SK-N-SH (cell line): ENCODE measurements around the gene RAPGEF1. TPM values are rescaled to one million over a fixed set of nuclear protein-coding genes. Genes with fewer than 3 reads are reported as not detected.

Source experiments
- CTCF ChIA-PET: fragments of 300-600, 350-600 bp; formaldehyde crosslinking; extraction: SDS; loops from one replicate; lab custom pipeline; 2021; lab: Yijun Ruan, JAX
- POLR2A ChIA-PET: fragments of 350-600 bp; sonication (Branson Sonifier 250); formaldehyde crosslinking; extraction: SDS; loops from one replicate; lab custom pipeline; 2020; ENCODE audit warnings: antibody characterized with exemption, inconsistent platforms; lab: Yijun Ruan, JAX
- DNase-seq: peaks from one replicate; pipeline ENCODE4 v3.0.0; 2012
- H2AFZ ChIP-seq: fragments of 200-600 bp; sonication (generic); 2 replicates; pipeline ENCODE4 v1.8.1; 2016; ENCODE audit warnings: antibody characterized with exemption, mild to moderate bottlenecking, low read depth
- H3F3A ChIP-seq: fragments of 200-600 bp; sonication (generic); replicated peaks from 2 replicates; pipeline ENCODE3; 2016; ENCODE audit warnings: antibody characterized with exemption, mild to moderate bottlenecking; ENCODE audit not compliant: insufficient read depth
- H3K27ac ChIP-seq, 2 experiments: fragments of 200-500 bp in 1 of 2; fragments of 200-600 bp in 1 of 2; sonication (Bioruptor generic) in 1 of 2; sonication (generic), shearing (Covaris generic) in 1 of 2; 2 replicates each; pipeline versions ENCODE4 v1.5.1 to v1.6.1; 2014 to 2016; ENCODE audit warnings: low read depth in 2 of 2, inconsistent platforms in 1 of 2, low read length in 1 of 2, mild to moderate bottlenecking in 1 of 2, mixed read lengths in 1 of 2
- H3K27me3 ChIP-seq: fragments of 200-600 bp; sonication (generic), shearing (Covaris generic); 2 replicates; pipeline ENCODE4 v1.6.1; 2016; ENCODE audit warnings: mixed run types; ENCODE audit not compliant: insufficient read depth
- H3K36me3 ChIP-seq, 2 experiments: fragments of 200-500 bp in 1 of 2; fragments of 200-600 bp in 1 of 2; sonication (Bioruptor generic) in 1 of 2; sonication (generic) in 1 of 2; replicated peaks in 1 of 2; 2 replicates each; pipeline versions ENCODE3 to v1.5.1; 2014 to 2016; ENCODE audit warnings: low read length in 1 of 2, mild to moderate bottlenecking in 1 of 2; ENCODE audit not compliant: insufficient read depth in 2 of 2, control insufficient read depth in 1 of 2
- H3K4me1 ChIP-seq, 2 experiments: fragments of 200-500 bp in 1 of 2; fragments of 200-600 bp in 1 of 2; sonication (Bioruptor generic) in 1 of 2; sonication (generic), shearing (Covaris generic) in 1 of 2; 2 replicates each; pipeline versions ENCODE4 v1.5.1 to v1.6.1; 2014 to 2016; ENCODE audit warnings: low read depth in 1 of 2, low read length in 1 of 2, mixed run types in 1 of 2; ENCODE audit not compliant: insufficient read depth in 2 of 2, control insufficient read depth in 1 of 2
- H3K4me2 ChIP-seq: fragments of 200-600 bp; sonication (generic), shearing (Covaris generic); 2 replicates; pipeline ENCODE4 v1.6.1; 2017; ENCODE audit warnings: mixed run types
- H3K4me3 ChIP-seq, 2 experiments: fragments of 200-500 bp in 1 of 2; fragments of 200-600 bp in 1 of 2; sonication (Bioruptor generic) in 1 of 2; sonication (generic), shearing (Covaris generic) in 1 of 2; 2 replicates each; pipeline versions ENCODE4 v1.5.1 to v1.8.1; 2014 to 2016; ENCODE audit warnings: low read depth in 2 of 2, inconsistent platforms in 1 of 2, low read length in 1 of 2, mild to moderate bottlenecking in 1 of 2, mixed read lengths in 1 of 2, moderate library complexity in 1 of 2
- H3K79me2 ChIP-seq: fragments of 200-600 bp; sonication (generic); 2 replicates; pipeline ENCODE4 v1.8.1; 2017; ENCODE audit warnings: mild to moderate bottlenecking; ENCODE audit not compliant: insufficient read depth
- H3K9ac ChIP-seq: fragments of 200-600 bp; sonication (generic); 2 replicates; pipeline ENCODE4 v1.6.1; 2017; ENCODE audit warnings: mixed run types
- H3K9me2 ChIP-seq: fragments of 200-600 bp; sonication (generic); 2 replicates; pipeline ENCODE4 v1.6.1; 2017; ENCODE audit warnings: mixed run types
- H3K9me3 ChIP-seq: fragments of 200-600 bp; sonication (generic); 2 replicates; pipeline ENCODE4 v1.6.1; 2017; ENCODE audit warnings: mixed run types, mild to moderate bottlenecking, moderate library complexity
- H4K20me1 ChIP-seq: fragments of 200-600 bp; sonication (generic); 2 replicates; pipeline ENCODE4 v1.6.1; 2017; ENCODE audit warnings: mild to moderate bottlenecking, mixed run types; ENCODE audit not compliant: insufficient read depth
- CHD2 ChIP-seq: fragments of 150-350 bp; IDR thresholded peaks from 2 replicates; pipeline ENCODE4 v1.6.1; 2018; ENCODE audit warnings: low read length; ENCODE audit not compliant: partially characterized antibody
- EZH2phosphoT487 ChIP-seq: fragments of 200-600 bp; sonication (generic); IDR thresholded peaks from 2 replicates; pipeline ENCODE4 v1.6.1; 2017; ENCODE audit warnings: low read depth, mixed run types, mild to moderate bottlenecking, antibody characterized with exemption, moderate library complexity, borderline replicate concordance
- FOXM1 ChIP-seq: IDR thresholded peaks from 2 replicates; pipeline ENCODE4 v1.4.0; 2012; ENCODE audit warnings: low read depth, mild to moderate bottlenecking
- GABPA ChIP-seq: IDR thresholded peaks from 2 replicates; pipeline ENCODE4 v1.4.0; 2012; ENCODE audit warnings: low read depth, mild to moderate bottlenecking
- JUND ChIP-seq: IDR thresholded peaks from 2 replicates; pipeline ENCODE4 v1.4.0; 2012
- MXI1 ChIP-seq: IDR thresholded peaks from 2 replicates; pipeline ENCODE4 v1.6.1; 2012; ENCODE audit warnings: mild to moderate bottlenecking, low read depth, low read length, improper control_type of control experiment
- NRF1 ChIP-seq: IDR thresholded peaks from 2 replicates; pipeline ENCODE4 v1.6.1; 2012; ENCODE audit warnings: low read depth, mild to moderate bottlenecking, low read length
- POLR2AphosphoS5 ChIP-seq: IDR thresholded peaks from 2 replicates; pipeline ENCODE4 v1.6.1; 2012; ENCODE audit warnings: low read depth, low read length
- RCOR1 ChIP-seq: fragments of 150-350 bp; IDR thresholded peaks from 2 replicates; pipeline ENCODE4 v1.6.1; 2017; ENCODE audit warnings: antibody characterized with exemption, low read length
- RXRA ChIP-seq: IDR thresholded peaks from 2 replicates; pipeline ENCODE4 v1.4.0; 2012; ENCODE audit warnings: low read depth, mild to moderate bottlenecking, borderline replicate concordance
- SIN3A ChIP-seq: IDR thresholded peaks from 2 replicates; pipeline ENCODE4 v1.6.1; 2012; ENCODE audit warnings: low read depth, mild to moderate bottlenecking, low read length, moderate library complexity, borderline replicate concordance
- SMC3 ChIP-seq: IDR thresholded peaks from 2 replicates; pipeline ENCODE4 v1.6.1; 2012; ENCODE audit warnings: low read depth, low read length, improper control_type of control experiment
- YY1 ChIP-seq: IDR thresholded peaks from 2 replicates; pipeline ENCODE4 v1.4.0; 2012; ENCODE audit warnings: low read depth, mild to moderate bottlenecking
- WGBS: methylation state at CpG from one replicate; pipeline ENCODE4 v1.1.6; 2017; ENCODE audit warnings: low lambda C conversion rate; 5-methylcytosine and 5-hydroxymethylcytosine counted together
- polyA plus RNA-seq, 3 experiments: library from polyadenylated mRNA; depleted of rRNA; stranded (reverse); fragments of >200 nt; gene quantifications; 2 replicates each; pipeline ENCODE4 v1.2.3, GENCODE V29; 2012
- TF ChIP-seq, protein P1 (sequence below): fragments of 150-350 bp; IDR thresholded peaks from 2 replicates; pipeline ENCODE4 v1.6.1; 2017; ENCODE audit warnings: antibody characterized with exemption, low read length, low read depth, borderline replicate concordance
- TF ChIP-seq, protein P2 (sequence below): IDR thresholded peaks from 2 replicates; pipeline ENCODE4 v1.4.0; 2012; ENCODE audit warnings: low read depth, borderline replicate concordance
- TF ChIP-seq, protein P3 (sequence below): IDR thresholded peaks from 2 replicates; pipeline ENCODE4 v1.6.1; 2012; ENCODE audit warnings: mild to moderate bottlenecking, low read depth, low read length, moderate library complexity
- TF ChIP-seq, protein P4 (sequence below): IDR thresholded peaks from 2 replicates; pipeline ENCODE4 v1.4.0; 2012; ENCODE audit warnings: low read depth
- TF ChIP-seq, protein P5 (sequence below): fragments of 200-600 bp; sonication (generic); IDR thresholded peaks from 2 replicates; pipeline ENCODE4 v1.6.1; 2017; ENCODE audit warnings: antibody characterized with exemption, mild to moderate bottlenecking, moderate library complexity

The RAPGEF1 gene
- polyA plus RNA-seq, 1 of the 3 experiments (the other 2 are of a cell fraction): 26.2 TPM

DNA sequence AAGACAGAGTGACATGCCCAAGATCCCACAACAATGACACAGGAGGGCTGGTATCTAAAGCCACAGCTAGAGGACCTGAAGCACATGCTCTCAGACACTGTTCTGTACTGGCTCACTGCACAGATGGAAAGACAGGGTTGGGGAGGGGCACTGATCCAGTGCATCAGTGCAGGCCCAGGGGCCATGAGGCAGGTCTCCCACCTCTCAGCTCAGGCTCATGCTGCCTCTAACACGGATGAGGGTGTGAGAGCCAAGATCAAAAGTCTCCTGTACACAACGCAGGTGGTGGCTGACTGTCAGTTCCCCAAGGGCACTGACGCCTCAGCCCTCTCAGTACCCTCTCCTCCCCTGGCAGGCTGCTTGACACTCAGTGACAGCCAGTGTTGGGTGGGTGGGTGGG lies 10.9 kb downstream of the RAPGEF1 start:
- Histone ChIP-seq H3K9me3 (no peaks in the 10 kb centered on the region), H3K27me3 (no peaks in the 10 kb centered on the region), H3K9me2 (no peaks in the 10 kb centered on the region), H3K79me2 (peaks cover 87% of the 10 kb centered on the region), H2AFZ (no peak overlapping the region), H3K4me2 (0 out of 2 replicates have a peak overlapping the region, but pooled peaks have one; percentile 54), H3K4me1 (peaks cover 34% of the 10 kb centered on the region in 2 experiments), H4K20me1 (peaks cover 32% of the 10 kb centered on the region), H3K36me3 (no peaks in the 10 kb centered on the region), H3K9ac (no peak overlapping the region), H3K27ac (no peak overlapping the region), H3F3A (peaks cover 5% of the 10 kb centered on the region), H3K4me3 (no peak overlapping the region)
- POLR2A ChIA-PET: interaction anchor here (0.9 kb wide), 1 partner anchor 10 kb away, joined by 3 read pairs; no protein-coding TSS in a partner anchor
- no peak for TF ChIP-seq GABPA
- TF ChIP-seq MXI1: 0 out of 2 replicates have a peak, but pooled peaks have one; percentile 34
- TF ChIP-seq CHD2: no peak
- CTCF ChIA-PET: interaction anchor here (0.8 to 6.2 kb wide), 3 partner anchors 10 to 47 kb away, joined by 3 to 47 read pairs (median 3); partner anchors contain the start of gene RAPGEF1
- WGBS: 76% methylated on average over 3 of the region's 3 CpGs
- DNase-seq: peak; percentile 51

DNA sequence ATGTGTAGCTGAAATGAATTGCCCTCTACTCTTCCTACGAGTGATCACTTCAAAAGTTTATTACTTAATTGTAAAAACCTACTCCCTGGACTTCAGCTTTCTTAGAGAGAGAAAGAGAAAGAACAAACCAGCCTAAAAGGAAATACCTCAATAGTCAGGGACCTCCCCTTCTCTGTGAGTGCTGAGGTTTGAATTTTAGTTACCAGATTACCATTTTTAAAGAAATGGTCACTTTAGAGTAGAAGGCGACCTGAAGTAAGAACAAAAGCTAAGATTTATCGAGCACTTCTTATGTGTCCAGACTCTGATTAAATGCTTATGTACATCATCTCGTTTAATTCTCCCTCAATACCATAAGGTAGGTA lies 11.3 kb downstream of the RAPGEF1 start:
- no peaks in the 10 kb centered on the region for H3K27me3 ChIP-seq
- H3F3A ChIP-seq: peaks cover 1% of the 10 kb centered on the region
- peak overlapping the region in 1 of 2 experiments; percentile 51; a peak in 1 of 4 replicates for H3K27ac ChIP-seq
- ChIA-PET POLR2A (interaction anchor here (0.9 kb wide), 1 partner anchor 10 kb away, joined by 3 read pairs; no protein-coding TSS in a partner anchor), CTCF (interaction anchor here (0.8 to 6.2 kb wide), 5 partner anchors 10 to 525 kb away, joined by 3 to 47 read pairs (median 3); partner anchors contain the start of gene RAPGEF1)
- H4K20me1 ChIP-seq: peaks cover 30% of the 10 kb centered on the region
- H2AFZ ChIP-seq: no peak overlapping the region
- 88% methylated on average over 4 of the region's 4 CpGs for WGBS
- no peak for DNase-seq
- H3K4me3 ChIP-seq: no peak overlapping the region
- peaks cover 30 to 32% of the 10 kb centered on the region in 2 experiments for H3K4me1 ChIP-seq
- H3K36me3 ChIP-seq: no peaks in the 10 kb centered on the region
- no peaks in the 10 kb centered on the region for H3K9me2 ChIP-seq
- H3K4me2 ChIP-seq: 0 out of 2 replicates have a peak overlapping the region, but pooled peaks have one; percentile 54
- no peaks in the 10 kb centered on the region for H3K9me3 ChIP-seq
- peaks cover 91% of the 10 kb centered on the region for H3K79me2 ChIP-seq
- no peak overlapping the region for H3K9ac ChIP-seq
- TF ChIP-seq FOXM1 (no peak), SIN3A (no peak), EZH2phosphoT487 (no peak), NRF1 (no peak), RCOR1 (no peak), POLR2AphosphoS5 (no peak), SMC3 (no peak), GABPA (no peak), RXRA (no peak), JUND (no peak), YY1 (no peak)
- TF ChIP-seq, protein P1, sequence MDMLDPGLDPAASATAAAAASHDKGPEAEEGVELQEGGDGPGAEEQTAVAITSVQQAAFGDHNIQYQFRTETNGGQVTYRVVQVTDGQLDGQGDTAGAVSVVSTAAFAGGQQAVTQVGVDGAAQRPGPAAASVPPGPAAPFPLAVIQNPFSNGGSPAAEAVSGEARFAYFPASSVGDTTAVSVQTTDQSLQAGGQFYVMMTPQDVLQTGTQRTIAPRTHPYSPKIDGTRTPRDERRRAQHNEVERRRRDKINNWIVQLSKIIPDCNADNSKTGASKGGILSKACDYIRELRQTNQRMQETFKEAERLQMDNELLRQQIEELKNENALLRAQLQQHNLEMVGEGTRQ: no peak
- TF ChIP-seq, protein P2, sequence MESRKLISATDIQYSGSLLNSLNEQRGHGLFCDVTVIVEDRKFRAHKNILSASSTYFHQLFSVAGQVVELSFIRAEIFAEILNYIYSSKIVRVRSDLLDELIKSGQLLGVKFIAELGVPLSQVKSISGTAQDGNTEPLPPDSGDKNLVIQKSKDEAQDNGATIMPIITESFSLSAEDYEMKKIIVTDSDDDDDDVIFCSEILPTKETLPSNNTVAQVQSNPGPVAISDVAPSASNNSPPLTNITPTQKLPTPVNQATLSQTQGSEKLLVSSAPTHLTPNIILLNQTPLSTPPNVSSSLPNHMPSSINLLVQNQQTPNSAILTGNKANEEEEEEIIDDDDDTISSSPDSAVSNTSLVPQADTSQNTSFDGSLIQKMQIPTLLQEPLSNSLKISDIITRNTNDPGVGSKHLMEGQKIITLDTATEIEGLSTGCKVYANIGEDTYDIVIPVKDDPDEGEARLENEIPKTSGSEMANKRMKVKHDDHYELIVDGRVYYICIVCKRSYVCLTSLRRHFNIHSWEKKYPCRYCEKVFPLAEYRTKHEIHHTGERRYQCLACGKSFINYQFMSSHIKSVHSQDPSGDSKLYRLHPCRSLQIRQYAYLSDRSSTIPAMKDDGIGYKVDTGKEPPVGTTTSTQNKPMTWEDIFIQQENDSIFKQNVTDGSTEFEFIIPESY: no peak
- TF ChIP-seq, protein P3, sequence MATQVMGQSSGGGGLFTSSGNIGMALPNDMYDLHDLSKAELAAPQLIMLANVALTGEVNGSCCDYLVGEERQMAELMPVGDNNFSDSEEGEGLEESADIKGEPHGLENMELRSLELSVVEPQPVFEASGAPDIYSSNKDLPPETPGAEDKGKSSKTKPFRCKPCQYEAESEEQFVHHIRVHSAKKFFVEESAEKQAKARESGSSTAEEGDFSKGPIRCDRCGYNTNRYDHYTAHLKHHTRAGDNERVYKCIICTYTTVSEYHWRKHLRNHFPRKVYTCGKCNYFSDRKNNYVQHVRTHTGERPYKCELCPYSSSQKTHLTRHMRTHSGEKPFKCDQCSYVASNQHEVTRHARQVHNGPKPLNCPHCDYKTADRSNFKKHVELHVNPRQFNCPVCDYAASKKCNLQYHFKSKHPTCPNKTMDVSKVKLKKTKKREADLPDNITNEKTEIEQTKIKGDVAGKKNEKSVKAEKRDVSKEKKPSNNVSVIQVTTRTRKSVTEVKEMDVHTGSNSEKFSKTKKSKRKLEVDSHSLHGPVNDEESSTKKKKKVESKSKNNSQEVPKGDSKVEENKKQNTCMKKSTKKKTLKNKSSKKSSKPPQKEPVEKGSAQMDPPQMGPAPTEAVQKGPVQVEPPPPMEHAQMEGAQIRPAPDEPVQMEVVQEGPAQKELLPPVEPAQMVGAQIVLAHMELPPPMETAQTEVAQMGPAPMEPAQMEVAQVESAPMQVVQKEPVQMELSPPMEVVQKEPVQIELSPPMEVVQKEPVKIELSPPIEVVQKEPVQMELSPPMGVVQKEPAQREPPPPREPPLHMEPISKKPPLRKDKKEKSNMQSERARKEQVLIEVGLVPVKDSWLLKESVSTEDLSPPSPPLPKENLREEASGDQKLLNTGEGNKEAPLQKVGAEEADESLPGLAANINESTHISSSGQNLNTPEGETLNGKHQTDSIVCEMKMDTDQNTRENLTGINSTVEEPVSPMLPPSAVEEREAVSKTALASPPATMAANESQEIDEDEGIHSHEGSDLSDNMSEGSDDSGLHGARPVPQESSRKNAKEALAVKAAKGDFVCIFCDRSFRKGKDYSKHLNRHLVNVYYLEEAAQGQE: no peak
- TF ChIP-seq, protein P4, sequence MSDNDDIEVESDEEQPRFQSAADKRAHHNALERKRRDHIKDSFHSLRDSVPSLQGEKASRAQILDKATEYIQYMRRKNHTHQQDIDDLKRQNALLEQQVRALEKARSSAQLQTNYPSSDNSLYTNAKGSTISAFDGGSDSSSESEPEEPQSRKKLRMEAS: no peak
- TF ChIP-seq, protein P5, sequence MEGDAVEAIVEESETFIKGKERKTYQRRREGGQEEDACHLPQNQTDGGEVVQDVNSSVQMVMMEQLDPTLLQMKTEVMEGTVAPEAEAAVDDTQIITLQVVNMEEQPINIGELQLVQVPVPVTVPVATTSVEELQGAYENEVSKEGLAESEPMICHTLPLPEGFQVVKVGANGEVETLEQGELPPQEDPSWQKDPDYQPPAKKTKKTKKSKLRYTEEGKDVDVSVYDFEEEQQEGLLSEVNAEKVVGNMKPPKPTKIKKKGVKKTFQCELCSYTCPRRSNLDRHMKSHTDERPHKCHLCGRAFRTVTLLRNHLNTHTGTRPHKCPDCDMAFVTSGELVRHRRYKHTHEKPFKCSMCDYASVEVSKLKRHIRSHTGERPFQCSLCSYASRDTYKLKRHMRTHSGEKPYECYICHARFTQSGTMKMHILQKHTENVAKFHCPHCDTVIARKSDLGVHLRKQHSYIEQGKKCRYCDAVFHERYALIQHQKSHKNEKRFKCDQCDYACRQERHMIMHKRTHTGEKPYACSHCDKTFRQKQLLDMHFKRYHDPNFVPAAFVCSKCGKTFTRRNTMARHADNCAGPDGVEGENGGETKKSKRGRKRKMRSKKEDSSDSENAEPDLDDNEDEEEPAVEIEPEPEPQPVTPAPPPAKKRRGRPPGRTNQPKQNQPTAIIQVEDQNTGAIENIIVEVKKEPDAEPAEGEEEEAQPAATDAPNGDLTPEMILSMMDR: no peak
